ENCODE results near the gene SYNGR2.
"Not testable (repeated sequence)": the region's sequence is repeated elsewhere in the genome, so short reads cannot be mapped to it uniquely, and the experiment has no call there.

Gene SYNGR2

GRCh38 chr17:78170692-78171590 is 2.6 kb downstream of the SYNGR2 start:
- DNase-seq (ENCODE audit: low read depth, low spot score), result no peak

- DNase-seq (ENCODE audit: low read depth, low spot score), result not testable (repeated sequence)
These were observed 3.3 kb downstream of the SYNGR2 start for GRCh38 chr17:78171591-78172248.

GRCh38 chr17:78172249-78173051 is 4.1 kb downstream of the SYNGR2 start:
- DNase-seq (ENCODE audit: low read depth, low spot score), result peak; percentile 60

GRCh38 chr17:78173097-78173715 is 4.8 kb downstream of the SYNGR2 start:
- no peak for DNase-seq (ENCODE audit: low read depth, low spot score)

GRCh38 chr17:78174346-78174869 is 6.0 kb downstream of the SYNGR2 start:
- DNase-seq (ENCODE audit: low read depth, low spot score), result no peak

GRCh38 chr17:78174870-78175642 is 6.7 kb downstream of the SYNGR2 start:
- DNase-seq (ENCODE audit: low read depth, low spot score), result no peak

- no peak for DNase-seq (ENCODE audit: low read depth, low spot score)
These were observed 7.2 kb downstream of the SYNGR2 start for GRCh38 chr17:78175643-78175981.

GRCh38 chr17:78176548-78177025 is 8.2 kb downstream of the SYNGR2 start:
- peak; percentile 77 for DNase-seq (ENCODE audit: low read depth, low spot score)

GRCh38 chr17:78179372-78179771 is 11.0 kb downstream of the SYNGR2 start:
- peak; percentile 78 for DNase-seq (ENCODE audit: low read depth, low spot score)

- DNase-seq (ENCODE audit: low read depth, low spot score), result no peak
These were observed 11.7 kb downstream of the SYNGR2 start for GRCh38 chr17:78180083-78180482.

GRCh38 chr17:78180508-78180907 is 12.1 kb downstream of the SYNGR2 start:
- no peak for DNase-seq (ENCODE audit: low read depth, low spot score)

GRCh38 chr17:78182504-78182903 is 14.1 kb downstream of the SYNGR2 start:
- no peak for DNase-seq (ENCODE audit: low read depth, low spot score)

- DNase-seq (ENCODE audit: low read depth, low spot score), result no peak
These were observed 15.5 kb downstream of the SYNGR2 start for GRCh38 chr17:78183916-78184315.

- no peak for DNase-seq (ENCODE audit: low read depth, low spot score)
These were observed 16.0 kb downstream of the SYNGR2 start for GRCh38 chr17:78184351-78184750.

GRCh38 chr17:78184868-78185267 is 16.5 kb downstream of the SYNGR2 start:
- no peak for DNase-seq (ENCODE audit: low read depth, low spot score)

- no peak for DNase-seq (ENCODE audit: low read depth, low spot score)
These were observed 17.8 kb downstream of the SYNGR2 start for GRCh38 chr17:78185981-78186691.

GRCh38 chr17:78186692-78187595 is 18.6 kb downstream of the SYNGR2 start, which contains the start of the genes AFMID and TK1:
AFMID (plus strand) TSS chr17:78187362; CDS start chr17:78187371, 9 bp downstream.
TK1 (minus strand) TSS chr17:78187052; CDS start chr17:78186994, 58 bp downstream.
- peak; percentile 99 for DNase-seq (ENCODE audit: low read depth, low spot score)

- no peak for DNase-seq (ENCODE audit: low read depth, low spot score)
These were observed 28.3 kb downstream of the SYNGR2 start for GRCh38 chr17:78196716-78197115.
